HUES48 (cell line): Measurements from ENCODE around the gene PHOSPHO2.

ENCODE experiments used
- H3K27ac ChIP-seq: one replicate; pipeline ENCODE4 v1.7.0; 2013; ENCODE audit warnings: low read depth, low read length, inconsistent platforms
- H3K27me3 ChIP-seq: 2 replicates; pipeline ENCODE4 v1.6.1; 2013; ENCODE audit warnings: mild to moderate bottlenecking, low read length; ENCODE audit not compliant: control insufficient read depth, insufficient read depth
- H3K36me3 ChIP-seq: 2 replicates; pipeline ENCODE4 v1.6.1; 2013; ENCODE audit warnings: low read length; ENCODE audit not compliant: control insufficient read depth, insufficient read depth
- H3K4me1 ChIP-seq: 2 replicates; pipeline ENCODE4 v1.6.1; 2013; ENCODE audit warnings: mild to moderate bottlenecking, low read length; ENCODE audit not compliant: control insufficient read depth, insufficient read depth
- H3K4me3 ChIP-seq: 2 replicates; pipeline ENCODE4 v1.5.1; 2013; ENCODE audit warnings: mild to moderate bottlenecking, low read depth, low read length
- H3K9ac ChIP-seq: 2 replicates; pipeline ENCODE4 v1.6.1; 2013; ENCODE audit warnings: mild to moderate bottlenecking, low read depth, low read length, moderate library complexity
- H3K9me3 ChIP-seq: 2 replicates; pipeline ENCODE4 v1.6.1; 2013; ENCODE audit warnings: low read length; ENCODE audit not compliant: control insufficient read depth, insufficient read depth

Gene PHOSPHO2

GRCh38 chr2:169704160-169704708 is 10.0 kb downstream of the PHOSPHO2 start:
- peaks cover 12% of the 10 kb centered on the region; the same call in 1 of the 2 replicates for H3K36me3 ChIP-seq
- H3K4me1 ChIP-seq, result no peaks in the 10 kb centered on the region
- no peak overlapping the region for H3K9ac ChIP-seq
- H3K4me3 ChIP-seq, result no peak overlapping the region
- no peaks in the 10 kb centered on the region for H3K9me3 ChIP-seq
- H3K27ac ChIP-seq, result no peak overlapping the region
- H3K27me3 ChIP-seq, result no peaks in the 10 kb centered on the region

- Histone ChIP-seq H3K36me3 (peaks cover 11% of the 10 kb centered on the region), H3K27me3 (no peaks in the 10 kb centered on the region), H3K4me1 (no peaks in the 10 kb centered on the region), H3K9ac (no peak overlapping the region), H3K9me3 (no peaks in the 10 kb centered on the region), H3K4me3 (no peak overlapping the region), H3K27ac (no peak overlapping the region)
These were observed 11.7 kb downstream of the PHOSPHO2 start for GRCh38 chr2:169705927-169706326.

- H3K4me3 ChIP-seq, result no peak overlapping the region
- H3K36me3 ChIP-seq, result peaks cover 5% of the 10 kb centered on the region
- no peaks in the 10 kb centered on the region for H3K4me1 ChIP-seq
- no peaks in the 10 kb centered on the region for H3K27me3 ChIP-seq
- H3K9ac ChIP-seq, result no peak overlapping the region
- H3K9me3 ChIP-seq, result 0 out of 2 replicates have a peak, but pooled peaks cover 2% of the 10 kb centered on the region
- H3K27ac ChIP-seq, result no peak overlapping the region
These were observed 13.4 kb downstream of the PHOSPHO2 start for GRCh38 chr2:169707626-169708025.

- no peak overlapping the region for H3K9ac ChIP-seq
- H3K27ac ChIP-seq, result no peak overlapping the region
- H3K36me3 ChIP-seq, result peaks cover 3% of the 10 kb centered on the region; the same call in 1 of the 2 replicates
- H3K9me3 ChIP-seq, result 0 out of 2 replicates have a peak, but pooled peaks cover 2% of the 10 kb centered on the region
- H3K27me3 ChIP-seq, result no peaks in the 10 kb centered on the region
- no peak overlapping the region for H3K4me3 ChIP-seq
- no peaks in the 10 kb centered on the region for H3K4me1 ChIP-seq
These were observed 15.1 kb downstream of the PHOSPHO2 start for GRCh38 chr2:169709331-169709730.

- Histone ChIP-seq H3K4me1 (no peaks in the 10 kb centered on the region), H3K9ac (no peak overlapping the region), H3K4me3 (no peak overlapping the region), H3K27me3 (no peaks in the 10 kb centered on the region), H3K9me3 (0 out of 2 replicates have a peak, but pooled peaks cover 2% of the 10 kb centered on the region), H3K27ac (no peak overlapping the region), H3K36me3 (peaks cover 3% of the 10 kb centered on the region; the same call in 1 of the 2 replicates)
These were observed 15.7 kb downstream of the PHOSPHO2 start for GRCh38 chr2:169709981-169710380.

GRCh38 chr2:169711751-169712509 is 17.7 kb downstream of the PHOSPHO2 start:
- no peaks in the 10 kb centered on the region for H3K4me1 ChIP-seq
- H3K27ac ChIP-seq, result no peak overlapping the region
- no peaks in the 10 kb centered on the region for H3K27me3 ChIP-seq
- no peak overlapping the region for H3K9ac ChIP-seq
- 0 out of 2 replicates have a peak, but pooled peaks cover 2% of the 10 kb centered on the region for H3K9me3 ChIP-seq
- H3K36me3 ChIP-seq, result peaks cover 3% of the 10 kb centered on the region; the same call in 1 of the 2 replicates
- no peak overlapping the region for H3K4me3 ChIP-seq

- no peaks in the 10 kb centered on the region for H3K27me3 ChIP-seq
- H3K9ac ChIP-seq, result no peak overlapping the region
- 0 out of 2 replicates have a peak, but pooled peaks cover 2% of the 10 kb centered on the region for H3K9me3 ChIP-seq
- H3K4me3 ChIP-seq, result no peak overlapping the region
- H3K27ac ChIP-seq, result no peak overlapping the region
- H3K36me3 ChIP-seq, result peaks cover 3% of the 10 kb centered on the region; the same call in 1 of the 2 replicates
- no peaks in the 10 kb centered on the region for H3K4me1 ChIP-seq
These were observed 18.5 kb downstream of the PHOSPHO2 start for GRCh38 chr2:169712791-169713227.

GRCh38 chr2:169713331-169713730 is 19.1 kb downstream of the PHOSPHO2 start:
- Histone ChIP-seq H3K36me3 (peaks cover 3% of the 10 kb centered on the region; the same call in 1 of the 2 replicates), H3K27ac (no peak overlapping the region), H3K9ac (no peak overlapping the region), H3K27me3 (no peaks in the 10 kb centered on the region), H3K9me3 (0 out of 2 replicates have a peak, but pooled peaks cover 2% of the 10 kb centered on the region), H3K4me1 (no peaks in the 10 kb centered on the region), H3K4me3 (no peak overlapping the region)

- Histone ChIP-seq H3K4me3 (no peak overlapping the region), H3K27ac (no peak overlapping the region), H3K36me3 (peaks cover 3% of the 10 kb centered on the region; the same call in 1 of the 2 replicates), H3K9ac (no peak overlapping the region), H3K9me3 (0 out of 2 replicates have a peak, but pooled peaks cover 2% of the 10 kb centered on the region), H3K27me3 (no peaks in the 10 kb centered on the region), H3K4me1 (no peaks in the 10 kb centered on the region)
These were observed 20.4 kb downstream of the PHOSPHO2 start for GRCh38 chr2:169714699-169715098.

GRCh38 chr2:169715379-169716237 is 21.3 kb downstream of the PHOSPHO2 start:
- H3K27me3 ChIP-seq, result no peaks in the 10 kb centered on the region
- H3K4me3 ChIP-seq, result no peak overlapping the region
- no peaks in the 10 kb centered on the region for H3K36me3 ChIP-seq
- no peaks in the 10 kb centered on the region for H3K4me1 ChIP-seq
- 0 out of 2 replicates have a peak, but pooled peaks cover 2% of the 10 kb centered on the region for H3K9me3 ChIP-seq
- no peak overlapping the region for H3K27ac ChIP-seq
- H3K9ac ChIP-seq, result no peak overlapping the region
